GM20000 (cell line): ENCODE data around the gene BTBD2.

Source experiments
- DNase-seq: peaks from one replicate; pipeline ENCODE4 v3.0.0; 2012; ENCODE audit warnings: low spot score
- TF ChIP-seq, protein P1 (sequence below): IDR thresholded peaks from 2 replicates; pipeline ENCODE4 v1.5.1; 2012; ENCODE audit warnings: mild to moderate bottlenecking, control low read depth; ENCODE audit errors: extremely low read depth, missing control alignments

The BTBD2 gene

DNA sequence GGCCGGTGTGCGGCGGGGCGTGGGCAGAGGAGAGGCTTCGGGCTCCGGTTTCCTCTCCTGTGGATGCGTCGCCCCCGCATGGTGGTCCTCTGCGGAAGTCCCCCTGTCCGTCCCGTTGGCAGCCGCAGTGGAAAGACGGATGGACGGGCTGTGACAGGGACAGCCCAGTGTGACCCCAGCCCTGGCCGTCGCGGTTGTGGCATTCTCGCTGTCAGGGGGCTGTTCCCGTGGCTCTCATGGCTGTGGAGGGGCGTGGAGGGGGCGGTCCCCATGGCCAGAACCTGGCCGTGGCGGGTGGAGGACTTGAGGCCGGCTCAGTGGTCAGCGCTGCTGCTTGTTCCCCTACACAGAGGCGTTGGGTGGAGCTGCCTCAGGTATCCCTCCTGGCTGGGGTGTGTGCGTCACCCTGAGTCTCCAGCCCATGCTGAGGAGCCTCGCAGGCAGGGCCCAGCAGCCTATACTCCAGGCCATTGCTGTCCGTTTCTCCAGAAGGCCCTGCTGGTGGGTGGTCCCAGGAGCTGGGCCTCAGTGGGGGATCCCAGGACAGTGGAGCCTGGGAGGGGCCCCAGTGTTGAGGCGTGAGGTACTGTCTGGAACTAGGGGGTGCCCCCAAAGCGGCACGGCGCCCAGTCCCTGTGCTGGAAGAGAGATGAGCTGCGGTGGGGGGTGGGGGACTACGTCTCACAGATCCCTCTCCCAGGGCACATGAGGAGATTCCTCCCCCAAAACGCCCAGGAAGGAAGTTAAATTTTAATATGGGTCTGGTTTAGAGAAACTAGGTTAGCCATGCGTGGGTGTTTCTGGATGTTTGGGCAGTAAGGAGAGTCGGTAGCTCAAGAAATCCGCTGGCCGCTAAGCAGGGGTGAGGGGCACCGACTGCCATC lies 54.3 kb downstream of the BTBD2 start:
- TF ChIP-seq, protein P1, sequence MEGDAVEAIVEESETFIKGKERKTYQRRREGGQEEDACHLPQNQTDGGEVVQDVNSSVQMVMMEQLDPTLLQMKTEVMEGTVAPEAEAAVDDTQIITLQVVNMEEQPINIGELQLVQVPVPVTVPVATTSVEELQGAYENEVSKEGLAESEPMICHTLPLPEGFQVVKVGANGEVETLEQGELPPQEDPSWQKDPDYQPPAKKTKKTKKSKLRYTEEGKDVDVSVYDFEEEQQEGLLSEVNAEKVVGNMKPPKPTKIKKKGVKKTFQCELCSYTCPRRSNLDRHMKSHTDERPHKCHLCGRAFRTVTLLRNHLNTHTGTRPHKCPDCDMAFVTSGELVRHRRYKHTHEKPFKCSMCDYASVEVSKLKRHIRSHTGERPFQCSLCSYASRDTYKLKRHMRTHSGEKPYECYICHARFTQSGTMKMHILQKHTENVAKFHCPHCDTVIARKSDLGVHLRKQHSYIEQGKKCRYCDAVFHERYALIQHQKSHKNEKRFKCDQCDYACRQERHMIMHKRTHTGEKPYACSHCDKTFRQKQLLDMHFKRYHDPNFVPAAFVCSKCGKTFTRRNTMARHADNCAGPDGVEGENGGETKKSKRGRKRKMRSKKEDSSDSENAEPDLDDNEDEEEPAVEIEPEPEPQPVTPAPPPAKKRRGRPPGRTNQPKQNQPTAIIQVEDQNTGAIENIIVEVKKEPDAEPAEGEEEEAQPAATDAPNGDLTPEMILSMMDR: no peak
- DNase-seq: no peak

- TF ChIP-seq, protein P1: no peak
- no peak for DNase-seq
These were observed 55.5 kb downstream of the BTBD2 start for GRCh38 chr19:1959928-1960589.

GRCh38 chr19:1957562-1958248 lies 57.8 kb downstream of the BTBD2 start:
- no peak for DNase-seq
- TF ChIP-seq, protein P1: no peak

GRCh38 chr19:1956868-1957492 lies 58.5 kb downstream of the BTBD2 start:
- TF ChIP-seq, protein P1: no peak
- DNase-seq: no peak

DNA sequence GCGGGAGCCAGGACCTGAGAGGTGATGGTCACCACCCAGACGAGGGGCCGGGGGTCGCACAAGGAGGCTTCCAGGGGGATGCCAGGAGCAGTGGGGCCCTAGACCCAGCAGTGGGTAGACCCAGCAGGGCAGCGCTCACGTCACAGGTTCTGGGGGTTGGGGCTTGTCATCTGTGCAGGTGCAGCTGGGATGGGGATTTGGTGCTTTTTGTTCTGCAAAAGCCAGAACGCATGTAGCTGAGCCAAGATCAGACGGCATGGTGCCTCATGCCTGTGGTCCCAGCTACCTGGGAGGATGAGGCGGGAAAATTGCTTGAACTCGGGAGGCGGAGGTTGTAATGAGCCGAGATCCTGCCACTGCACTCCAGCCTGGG lies 59.4 kb downstream of the BTBD2 start:
- TF ChIP-seq, protein P1: no peak
- no peak for DNase-seq

- TF ChIP-seq, protein P1: no peak
These were observed 60.1 kb downstream of the BTBD2 start for GRCh38 chr19:1955171-1956121.

More at GRCh38 chr19:1955171-1956121, 60.1 kb downstream of the BTBD2 start:
- DNase-seq: no peak
